Transverse colon (tissue), 4 donors: Measurements from ENCODE around the gene YDJC. TPM values are rescaled to one million over a fixed set of nuclear protein-coding genes. Genes with fewer than 3 reads are reported as not detected.

Experiments used
- DNase-seq: peaks from one replicate; pipeline ENCODE4 v3.0.0-alpha.2; 2019
- H3K27ac ChIP-seq, 4 donors: fragments of 200-600 bp; sonication (generic); 2 replicates each; pipeline ENCODE4 v1.5.1; 2016 to 2018; ENCODE audit warnings: inconsistent platforms in 4 of 4
- H3K27me3 ChIP-seq: fragments of 200-600 bp; sonication (generic); 2 replicates; pipeline ENCODE4 v1.5.1; 2017; ENCODE audit warnings: inconsistent platforms
- H3K36me3 ChIP-seq, 4 donors: fragments of 200-600 bp; sonication (generic); 2 replicates each; pipeline ENCODE4 v1.5.1; 2017 to 2019; ENCODE audit warnings: inconsistent platforms in 4 of 4
- H3K4me1 ChIP-seq, 4 donors: fragments of 200-600 bp; sonication (generic); 2 replicates each; pipeline ENCODE4 v1.5.1; 2017 to 2020; ENCODE audit warnings: inconsistent platforms in 4 of 4
- H3K4me3 ChIP-seq, 4 donors: fragments of 200-600 bp; sonication (generic); 1 replicate in 1 of 4; 2 replicates in 3 of 4; pipeline versions ENCODE4 v1.5.1 to v1.6.1; 2017 to 2019; ENCODE audit warnings: inconsistent platforms in 4 of 4
- H3K9me3 ChIP-seq, 2 donors: fragments of 200-600 bp; sonication (generic); 2 replicates each; pipeline ENCODE4 v1.5.1; 2017 to 2019; ENCODE audit warnings: inconsistent platforms in 2 of 2
- CTCF ChIP-seq, 5 experiments: fragments of 200-600 bp in 3 of 5; fragments of 450-650 bp in 2 of 5; sonication (generic) in 3 of 5; IDR thresholded peaks; 1 replicate in 2 of 5; 2 replicates in 3 of 5; pipeline ENCODE4 v1.5.1; 2016 to 2017; ENCODE audit warnings: antibody characterized with exemption in 5 of 5, inconsistent platforms in 3 of 5, mild to moderate bottlenecking in 2 of 5, moderate library complexity in 1 of 5
- EP300 ChIP-seq: sonication (generic); formaldehyde crosslinking; IDR thresholded peaks from one replicate; pipeline ENCODE4 v1.6.1; 2017; ENCODE audit warnings: antibody characterized with exemption, low read depth
- POLR2A ChIP-seq: fragments of 450-650 bp; IDR thresholded peaks from one replicate; pipeline ENCODE4 v1.6.1; 2016; ENCODE audit warnings: antibody characterized with exemption, mild to moderate bottlenecking, moderate library complexity
- POLR2AphosphoS5 ChIP-seq, 3 donors: sonication (generic); formaldehyde crosslinking; IDR thresholded peaks; one replicate each; pipeline ENCODE4 v1.6.1; 2016; ENCODE audit warnings: antibody characterized with exemption in 3 of 3
- WGBS, 2 donors: methylation state at CpG; one replicate each; pipeline ENCODE4 v1.1.5; 2018; ENCODE audit warnings: low coverage in 1 of 2; 5-methylcytosine and 5-hydroxymethylcytosine counted together
- in situ Hi-C, 4 donors: fragments of 200-750 bp; cut with MboI; loops; one replicate each; pipeline versions ENCODE4 v1.15.0 to v1.15.1; 2017; ENCODE audit warnings: low sequenced_read_pairs in 3 of 4, low pct_ligation_motif_present in 1 of 4, low pct_unique_long_range_greater_than_20kb in 1 of 4
- intact Hi-C: fragments of 100-400 bp; cut with DNase I; formaldehyde crosslinking; loops from one replicate; pipeline ENCODE4 v1.15.1; 2023; ENCODE audit warnings: low total_unique reads
- total RNA-seq, 4 donors: library from RNA; depleted of rRNA; stranded (reverse); fragments of >200 nt; gene quantifications; one replicate each; pipeline ENCODE4 v1.1.0, GENCODE V29; 2016

The YDJC gene
- total RNA-seq, 4 donors from 2014 or later, result 43.3 to 112 (median 69.5) TPM

- peaks cover 0 to 10% (median 0%) of the 10 kb centered on the region in 4 donors for H3K4me1 ChIP-seq
- WGBS, 2 donors, result 89% methylated on average over 8 of the region's 8 CpGs; no CpG with 5 or more reads in 1 of the 2 donors
- in situ Hi-C loops, result no loop called here
Observed at GRCh38 chr22:21606775-21607174, 23.0 kb downstream of the YDJC start.

DNA sequence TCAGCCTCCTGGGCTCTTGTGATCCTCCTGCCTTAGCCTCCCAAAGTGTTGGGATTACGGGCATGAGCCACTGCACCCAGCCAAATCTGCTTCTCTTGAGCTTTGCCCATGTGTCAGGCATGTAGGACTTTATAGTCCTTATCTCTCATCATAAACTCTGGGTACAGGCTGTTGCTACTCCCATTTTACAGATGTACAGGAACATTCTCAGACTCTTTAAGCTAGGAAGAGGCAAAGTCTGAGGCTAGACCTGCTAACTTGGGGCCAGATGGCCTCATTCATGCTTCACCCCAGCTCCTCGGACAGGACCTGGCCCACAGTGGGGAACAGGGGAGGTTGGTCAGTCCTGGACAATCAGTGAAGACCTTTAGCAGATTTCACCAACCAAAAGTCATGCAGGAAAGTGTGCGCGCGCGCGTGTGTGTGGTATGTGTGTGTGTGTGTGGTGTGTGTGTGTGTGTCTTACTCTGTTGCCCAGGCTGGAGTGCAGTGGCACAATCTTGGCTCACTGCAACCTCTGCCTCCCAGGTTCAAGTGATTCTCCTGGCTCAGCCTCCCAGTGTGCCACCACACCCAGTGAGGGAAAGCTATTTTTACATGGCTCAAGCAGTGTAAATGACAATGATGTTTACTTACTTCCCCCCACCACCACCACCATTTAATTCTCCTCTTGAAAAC lies 23.8 kb downstream of the YDJC start:
- Histone ChIP-seq H3K4me1 (peaks cover 0 to 10% (median 0%) of the 10 kb centered on the region in 4 donors), H3K36me3 (peaks cover 0 to 4% (median 1%) of the 10 kb centered on the region in 4 donors), H3K27ac (no peak overlapping the region), H3K4me3 (no peak overlapping the region), H3K9me3 (no peaks in the 10 kb centered on the region), H3K27me3 (no peaks in the 10 kb centered on the region)
- intact Hi-C loops (no loop called here), in situ Hi-C loops (no loop called here)
- TF ChIP-seq CTCF (IDR thresholded peaks at IDR 0.05) (no peak), POLR2AphosphoS5 (IDR thresholded peaks at IDR 0.05) (no peak), POLR2A (no peak), EP300 (no peak)
- DNase-seq, result no peak
- 98% methylated on average over 7 of the region's 7 CpGs; no CpG with 5 or more reads in 1 of the 2 donors for WGBS, 2 donors

More at GRCh38 chr22:21606775-21607174, 23.0 kb downstream of the YDJC start:
- Histone ChIP-seq H3K27me3 (no peaks in the 10 kb centered on the region), H3K4me3 (no peak overlapping the region), H3K9me3 (no peaks in the 10 kb centered on the region), H3K36me3 (peaks cover 0 to 10% (median 5%) of the 10 kb centered on the region in 4 donors), H3K27ac (no peak overlapping the region)
- no peak for DNase-seq
- intact Hi-C loops, result no loop called here
- no peak for TF ChIP-seq CTCF (IDR thresholded peaks at IDR 0.05)
- TF ChIP-seq POLR2AphosphoS5 (IDR thresholded peaks at IDR 0.05), result no peak
- TF ChIP-seq POLR2A, result no peak
- no peak for TF ChIP-seq EP300

DNA sequence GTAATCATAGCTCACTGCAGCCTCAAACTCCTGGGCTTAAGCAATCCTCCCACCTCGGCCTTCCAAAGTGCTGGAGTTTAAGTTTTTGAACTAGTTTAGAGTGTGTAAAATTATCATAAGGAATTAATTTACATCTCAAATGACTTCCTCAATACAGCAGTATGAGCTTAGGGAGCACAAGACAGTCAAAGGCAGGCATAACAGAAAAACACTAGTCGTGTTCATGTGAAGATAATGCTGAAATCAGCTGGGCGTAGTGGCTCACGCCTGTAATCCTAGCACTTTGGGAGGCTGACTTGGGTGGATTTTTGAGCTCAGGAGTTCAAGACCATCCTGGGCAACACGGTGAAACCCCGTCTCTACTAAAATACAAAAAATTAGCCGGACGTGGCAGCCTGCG lies 25.8 kb downstream of the YDJC start:
- TF ChIP-seq CTCF (IDR thresholded peaks at IDR 0.05) (no peak), POLR2A (no peak), EP300 (no peak), POLR2AphosphoS5 (IDR thresholded peaks at IDR 0.05) (no peak)
- no peak overlapping the region for H3K4me3 ChIP-seq
- no peak for DNase-seq
- H3K27me3 ChIP-seq, result no peaks in the 10 kb centered on the region
- H3K9me3 ChIP-seq, result no peaks in the 10 kb centered on the region
- H3K4me1 ChIP-seq, result peaks cover 0 to 10% (median 0%) of the 10 kb centered on the region in 4 donors
- H3K27ac ChIP-seq, result no peak overlapping the region
- in situ Hi-C loops, result no loop called here
- intact Hi-C loops, result no loop called here
- 86 to 93% methylated on average over 2 to 9 of the region's 9 CpGs for WGBS, 2 donors
- no peaks in the 10 kb centered on the region for H3K36me3 ChIP-seq

GRCh38 chr22:21602579-21602978 lies 27.2 kb downstream of the YDJC start:
- TF ChIP-seq CTCF (IDR thresholded peaks at IDR 0.05), result no peak
- no peak for TF ChIP-seq POLR2A
- TF ChIP-seq POLR2AphosphoS5 (IDR thresholded peaks at IDR 0.05), result no peak
- TF ChIP-seq EP300, result no peak
- no peaks in the 10 kb centered on the region for H3K36me3 ChIP-seq
- no peak for DNase-seq
- intact Hi-C loops (no loop called here), in situ Hi-C loops (no loop called here)
- H3K9me3 ChIP-seq, result no peaks in the 10 kb centered on the region
- H3K27ac ChIP-seq, result no peak overlapping the region
- H3K4me1 ChIP-seq, result peaks cover 0 to 10% (median 0%) of the 10 kb centered on the region in 4 donors
- WGBS, 2 donors, result 80 to 90% methylated on average over 1 to 6 of the region's 6 CpGs
- H3K4me3 ChIP-seq, result no peak overlapping the region
- no peaks in the 10 kb centered on the region for H3K27me3 ChIP-seq
